Measurements from ENCODE around the gene GPR180. TPM values are rescaled to one million over a fixed set of nuclear protein-coding genes. Genes with fewer than 3 reads are reported as not detected.
A peak's percentile ranks its signal among the peaks of the same experiment; 100 is the strongest.

Gene GPR180
- total and polyA plus RNA-seq, 2 donors: 2.6 to 5.4 TPM

GRCh38 chr13:94646904-94647303, 45.2 kb downstream of the GPR180 start:
- Histone ChIP-seq H3K27me3 (ENCODE audit: control insufficient read depth in 2 of 2, insufficient read depth in 1 of 2, low read length in 1 of 2) (no peaks in the 10 kb centered on the region), H3K36me3 (ENCODE audit: control insufficient read depth in 2 of 2, insufficient read depth in 2 of 2, low read length in 1 of 2) (no peaks in the 10 kb centered on the region), H3K9me3 (ENCODE audit: control insufficient read depth in 2 of 2, insufficient read depth in 1 of 2, low read length in 1 of 2) (no peaks in the 10 kb centered on the region), H3K27ac (ENCODE audit: low read depth in 1 of 2, low read length in 1 of 2) (no peak overlapping the region), H3K4me1 (ENCODE audit: control insufficient read depth in 2 of 2, insufficient read depth in 2 of 2, low read length in 2 of 2) (no peaks in the 10 kb centered on the region), H3K4me3 (ENCODE audit: low read length in 2 of 2) (no peak overlapping the region)
- DNase-seq (ENCODE audit: low read depth in 6 of 9, low spot score in 9 of 9): no peak
- WGBS: 91% methylated on average over 4 of the region's 4 CpGs

- peaks cover 0 to 3% of the 10 kb centered on the region in 2 donors for H3K27me3 ChIP-seq (ENCODE audit: control insufficient read depth in 2 of 2, insufficient read depth in 1 of 2, low read length in 1 of 2)
- no peaks in the 10 kb centered on the region for H3K9me3 ChIP-seq (ENCODE audit: control insufficient read depth in 2 of 2, insufficient read depth in 1 of 2, low read length in 1 of 2)
- H3K4me1 ChIP-seq (ENCODE audit: control insufficient read depth in 2 of 2, insufficient read depth in 2 of 2, low read length in 2 of 2): no peaks in the 10 kb centered on the region
- H3K36me3 ChIP-seq (ENCODE audit: control insufficient read depth in 2 of 2, insufficient read depth in 2 of 2, low read length in 1 of 2): no peaks in the 10 kb centered on the region
- H3K27ac ChIP-seq (ENCODE audit: low read depth in 1 of 2, low read length in 1 of 2): no peak overlapping the region
- DNase-seq (ENCODE audit: low read depth in 6 of 9, low spot score in 9 of 9): no peak
- 72% methylated on average over 1 of the region's 1 CpG for WGBS
- H3K4me3 ChIP-seq (ENCODE audit: low read length in 2 of 2): no peak overlapping the region
These were observed 54.5 kb downstream of the GPR180 start for GRCh38 chr13:94656176-94656575.

GRCh38 chr13:94656766-94657165, 55.1 kb downstream of the GPR180 start:
- Histone ChIP-seq H3K4me1 (ENCODE audit: control insufficient read depth in 2 of 2, insufficient read depth in 2 of 2, low read length in 2 of 2) (no peaks in the 10 kb centered on the region), H3K27me3 (ENCODE audit: control insufficient read depth in 2 of 2, insufficient read depth in 1 of 2, low read length in 1 of 2) (peaks cover 0 to 7% of the 10 kb centered on the region in 2 donors), H3K4me3 (ENCODE audit: low read length in 2 of 2) (no peak overlapping the region), H3K9me3 (ENCODE audit: control insufficient read depth in 2 of 2, insufficient read depth in 1 of 2, low read length in 1 of 2) (no peaks in the 10 kb centered on the region), H3K36me3 (ENCODE audit: control insufficient read depth in 2 of 2, insufficient read depth in 2 of 2, low read length in 1 of 2) (no peaks in the 10 kb centered on the region), H3K27ac (ENCODE audit: low read depth in 1 of 2, low read length in 1 of 2) (no peak overlapping the region)
- WGBS: 90% methylated on average over 1 of the region's 1 CpG
- DNase-seq (ENCODE audit: low read depth in 6 of 9, low spot score in 9 of 9): no peak

- Histone ChIP-seq H3K36me3 (ENCODE audit: control insufficient read depth in 2 of 2, insufficient read depth in 2 of 2, low read length in 1 of 2) (no peaks in the 10 kb centered on the region), H3K4me3 (ENCODE audit: low read length in 2 of 2) (no peak overlapping the region), H3K27me3 (ENCODE audit: control insufficient read depth in 2 of 2, insufficient read depth in 1 of 2, low read length in 1 of 2) (peaks cover 0 to 8% of the 10 kb centered on the region in 2 donors), H3K9me3 (ENCODE audit: control insufficient read depth in 2 of 2, insufficient read depth in 1 of 2, low read length in 1 of 2) (no peaks in the 10 kb centered on the region), H3K4me1 (ENCODE audit: control insufficient read depth in 2 of 2, insufficient read depth in 2 of 2, low read length in 2 of 2) (no peaks in the 10 kb centered on the region), H3K27ac (ENCODE audit: low read depth in 1 of 2, low read length in 1 of 2) (no peak overlapping the region)
- no peak for DNase-seq (ENCODE audit: low read depth in 6 of 9, low spot score in 9 of 9)
- WGBS: 98% methylated on average over 4 of the region's 4 CpGs
These were observed 55.5 kb downstream of the GPR180 start for GRCh38 chr13:94657167-94657566.

GRCh38 chr13:94658926-94659597, 57.4 kb downstream of the GPR180 start:
- Histone ChIP-seq H3K27me3 (ENCODE audit: control insufficient read depth in 2 of 2, insufficient read depth in 1 of 2, low read length in 1 of 2) (peaks cover 0 to 11% of the 10 kb centered on the region in 2 donors), H3K9me3 (ENCODE audit: control insufficient read depth in 2 of 2, insufficient read depth in 1 of 2, low read length in 1 of 2) (no peaks in the 10 kb centered on the region), H3K4me3 (ENCODE audit: low read length in 2 of 2) (no peak overlapping the region), H3K4me1 (ENCODE audit: control insufficient read depth in 2 of 2, insufficient read depth in 2 of 2, low read length in 2 of 2) (no peaks in the 10 kb centered on the region), H3K27ac (ENCODE audit: low read depth in 1 of 2, low read length in 1 of 2) (no peak overlapping the region), H3K36me3 (ENCODE audit: control insufficient read depth in 2 of 2, insufficient read depth in 2 of 2, low read length in 1 of 2) (no peaks in the 10 kb centered on the region)
- no peak for DNase-seq (ENCODE audit: low read depth in 6 of 9, low spot score in 9 of 9)
- 97% methylated on average over 1 of the region's 1 CpG for WGBS

GRCh38 chr13:94659598-94659946, 57.9 kb downstream of the GPR180 start:
- no peak for DNase-seq (ENCODE audit: low read depth in 6 of 9, low spot score in 9 of 9)
- Histone ChIP-seq H3K27ac (ENCODE audit: low read depth in 1 of 2, low read length in 1 of 2) (no peak overlapping the region), H3K27me3 (ENCODE audit: control insufficient read depth in 2 of 2, insufficient read depth in 1 of 2, low read length in 1 of 2) (peaks cover 0 to 11% of the 10 kb centered on the region in 2 donors), H3K4me3 (ENCODE audit: low read length in 2 of 2) (no peak overlapping the region), H3K36me3 (ENCODE audit: control insufficient read depth in 2 of 2, insufficient read depth in 2 of 2, low read length in 1 of 2) (no peaks in the 10 kb centered on the region), H3K9me3 (ENCODE audit: control insufficient read depth in 2 of 2, insufficient read depth in 1 of 2, low read length in 1 of 2) (no peaks in the 10 kb centered on the region), H3K4me1 (ENCODE audit: control insufficient read depth in 2 of 2, insufficient read depth in 2 of 2, low read length in 2 of 2) (no peaks in the 10 kb centered on the region)

- no peaks in the 10 kb centered on the region for H3K36me3 ChIP-seq (ENCODE audit: control insufficient read depth in 2 of 2, insufficient read depth in 2 of 2, low read length in 1 of 2)
- peaks cover 0 to 11% of the 10 kb centered on the region in 2 donors for H3K27me3 ChIP-seq (ENCODE audit: control insufficient read depth in 2 of 2, insufficient read depth in 1 of 2, low read length in 1 of 2)
- 57% methylated on average over 6 of the region's 6 CpGs for WGBS
- no peaks in the 10 kb centered on the region for H3K4me1 ChIP-seq (ENCODE audit: control insufficient read depth in 2 of 2, insufficient read depth in 2 of 2, low read length in 2 of 2)
- no peak overlapping the region for H3K4me3 ChIP-seq (ENCODE audit: low read length in 2 of 2)
- no peak overlapping the region for H3K27ac ChIP-seq (ENCODE audit: low read depth in 1 of 2, low read length in 1 of 2)
- peak in 2 of 9 donors; percentile 3 to 24 for DNase-seq (ENCODE audit: low read depth in 6 of 9, low spot score in 9 of 9)
- H3K9me3 ChIP-seq (ENCODE audit: control insufficient read depth in 2 of 2, insufficient read depth in 1 of 2, low read length in 1 of 2): no peaks in the 10 kb centered on the region
These were observed 59.2 kb downstream of the GPR180 start for GRCh38 chr13:94660695-94661326.

- H3K27me3 ChIP-seq (ENCODE audit: control insufficient read depth in 2 of 2, insufficient read depth in 1 of 2, low read length in 1 of 2): peaks cover 0 to 11% of the 10 kb centered on the region in 2 donors
- DNase-seq (ENCODE audit: low read depth in 6 of 9, low spot score in 9 of 9): no peak
- H3K36me3 ChIP-seq (ENCODE audit: control insufficient read depth in 2 of 2, insufficient read depth in 2 of 2, low read length in 1 of 2): no peaks in the 10 kb centered on the region
- WGBS: 73% methylated on average over 5 of the region's 5 CpGs
- H3K4me1 ChIP-seq (ENCODE audit: control insufficient read depth in 2 of 2, insufficient read depth in 2 of 2, low read length in 2 of 2): no peaks in the 10 kb centered on the region
- H3K9me3 ChIP-seq (ENCODE audit: control insufficient read depth in 2 of 2, insufficient read depth in 1 of 2, low read length in 1 of 2): no peaks in the 10 kb centered on the region
- no peak overlapping the region for H3K4me3 ChIP-seq (ENCODE audit: low read length in 2 of 2)
- no peak overlapping the region for H3K27ac ChIP-seq (ENCODE audit: low read depth in 1 of 2, low read length in 1 of 2)
These were observed 59.7 kb downstream of the GPR180 start for GRCh38 chr13:94661406-94661805.

- no peak overlapping the region for H3K4me3 ChIP-seq (ENCODE audit: low read length in 2 of 2)
- H3K27ac ChIP-seq (ENCODE audit: low read depth in 1 of 2, low read length in 1 of 2): no peak overlapping the region
- no peaks in the 10 kb centered on the region for H3K36me3 ChIP-seq (ENCODE audit: control insufficient read depth in 2 of 2, insufficient read depth in 2 of 2, low read length in 1 of 2)
- WGBS: 15% methylated on average over 12 of the region's 12 CpGs
- no peaks in the 10 kb centered on the region for H3K9me3 ChIP-seq (ENCODE audit: control insufficient read depth in 2 of 2, insufficient read depth in 1 of 2, low read length in 1 of 2)
- peaks cover 0 to 11% of the 10 kb centered on the region in 2 donors for H3K27me3 ChIP-seq (ENCODE audit: control insufficient read depth in 2 of 2, insufficient read depth in 1 of 2, low read length in 1 of 2)
- no peak for DNase-seq (ENCODE audit: low read depth in 6 of 9, low spot score in 9 of 9)
- H3K4me1 ChIP-seq (ENCODE audit: control insufficient read depth in 2 of 2, insufficient read depth in 2 of 2, low read length in 2 of 2): no peaks in the 10 kb centered on the region
These were observed 60.8 kb downstream of the GPR180 start for GRCh38 chr13:94662274-94662945.
